ENCODE data around the gene SPRR5. TPM values are rescaled to one million over a fixed set of nuclear protein-coding genes. Genes with fewer than 3 reads are reported as not detected.

Gene SPRR5
- total and polyA plus RNA-seq, 2 of the 4 experiments (the other 2 are of a cell fraction) = not detected

DNA sequence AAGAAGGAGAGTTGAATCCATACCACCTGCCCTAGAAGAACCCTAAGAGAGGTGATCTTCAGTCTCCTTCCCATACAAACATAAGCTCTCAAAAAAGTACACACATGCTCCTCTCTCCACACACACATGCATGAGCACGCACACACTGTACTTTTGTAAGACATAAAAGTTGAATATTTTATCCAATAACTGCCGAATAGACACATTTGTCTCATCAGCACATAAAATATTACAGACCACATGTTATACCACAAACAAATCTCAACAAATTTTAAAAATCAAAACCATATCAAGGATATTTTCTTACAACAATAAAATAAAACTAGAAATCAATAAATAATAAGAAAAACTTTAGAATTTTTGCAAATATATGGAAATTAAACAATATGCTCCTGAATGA lies 39.6 kb downstream of the SPRR5 start:
- H3K9ac ChIP-seq (ENCODE audit: low read depth, low read length) = no peak overlapping the region
- H3K27me3 ChIP-seq (ENCODE audit: control insufficient read depth, insufficient read depth, low read length) = no peaks in the 10 kb centered on the region
- no peak overlapping the region for H4K91ac ChIP-seq (ENCODE audit: insufficient read depth, low read depth, low read length)
- DNase-seq (no peak), ATAC-seq (ENCODE audit: low read depth) (no peak)
- TF ChIP-seq FOS (IDR thresholded peaks at IDR 0.05; ENCODE audit: low read depth, low read length) (no peak), MAFK (IDR thresholded peaks at IDR 0.05; ENCODE audit: low read depth, low read length) (peak; percentile 71)
- H3K14ac ChIP-seq (replicated peaks; ENCODE audit: low read depth, low read length) = no peak overlapping the region
- H4K8ac ChIP-seq (ENCODE audit: low read depth in 2 of 2, low read length in 2 of 2) = no peak overlapping the region
- H2AK9ac ChIP-seq (replicated peaks; ENCODE audit: low read depth, low read length, poor library complexity) = no peak overlapping the region
- no peaks in the 10 kb centered on the region for H3K4me1 ChIP-seq (ENCODE audit: control insufficient read depth, insufficient read depth, low read length)
- no peak overlapping the region for H3K4ac ChIP-seq (ENCODE audit: low read depth, low read length)
- no peak overlapping the region for H2BK120ac ChIP-seq (ENCODE audit: low read depth, low read length)
- H3K27ac ChIP-seq (ENCODE audit: insufficient read depth, low read length) = no peak overlapping the region
- no peak overlapping the region for H3K18ac ChIP-seq (ENCODE audit: low read depth, low read length)
- WGBS, 2 experiments (ENCODE audit: extremely low coverage in 2 of 2, insufficient read length in 1 of 2) = no CpG with 5 or more reads among the region's 2 CpGs
- no peaks in the 10 kb centered on the region for H3K36me3 ChIP-seq (ENCODE audit: control insufficient read depth, insufficient read depth, low read length)
- no peak overlapping the region for H4K5ac ChIP-seq (ENCODE audit: low read depth, low read length)
- H3K9me1 ChIP-seq (ENCODE audit: insufficient read depth, low read length) = no peaks in the 10 kb centered on the region
- H3K9me3 ChIP-seq (ENCODE audit: control insufficient read depth, insufficient read depth, low read length) = no peaks in the 10 kb centered on the region
- no peaks in the 10 kb centered on the region for H4K20me1 ChIP-seq (ENCODE audit: insufficient read depth, low read length)
- H2BK5ac ChIP-seq (ENCODE audit: low read depth, low read length, poor library complexity, severe bottlenecking) = no peak overlapping the region
- no peak overlapping the region for H2BK20ac ChIP-seq (ENCODE audit: low read depth, low read length)
- no peaks in the 10 kb centered on the region for H3K79me1 ChIP-seq (ENCODE audit: low read depth in 1 of 2, low read length in 2 of 2)
- H3K4me2 ChIP-seq (ENCODE audit: low read depth, low read length) = no peak overlapping the region
- H3K23ac ChIP-seq (ENCODE audit: low read depth, low read length) = no peak overlapping the region
- in situ Hi-C loops (cut with MboI; ENCODE audit: low sequenced_read_pairs) (no loop called here), dilution Hi-C loops (cut with HindIII; ENCODE audit: low sequenced_read_pairs, unreplicated experiment) (no loop called here), intact Hi-C loops (cut with micrococcal nuclease) (no loop called here)
- H3K56ac ChIP-seq (ENCODE audit: extremely low read depth, insufficient read depth, low read length) = no peak overlapping the region
- BruUV-seq (replicated peaks) = no TSS peak
- ChIA-PET CTCF (no interaction called here), POLR2A (ENCODE audit: unreplicated experiment) (no interaction called here)
- H2AK5ac ChIP-seq (ENCODE audit: low read depth, low read length) = no peak overlapping the region
- no peak overlapping the region for H2AFZ ChIP-seq (replicated peaks; ENCODE audit: low read length, poor library complexity)
- H2BK15ac ChIP-seq (ENCODE audit: low read depth, low read length) = no peak overlapping the region
- no peak overlapping the region for H3K4me3 ChIP-seq (ENCODE audit: insufficient read depth, low read depth, low read length)

Measured in IMR-90 (cell line).